GM12878 (cell line): ENCODE measurements around the gene DMRTB1.

Experiments
- CBX3 ChIP-seq: fragments of 200-600 bp; sonication (generic); IDR thresholded peaks from 2 replicates; pipeline ENCODE4 v1.6.1; 2016; ENCODE audit warnings: low read depth, borderline replicate concordance
- EP300 ChIP-seq, 2 experiments: fragments of 150-350 bp in 1 of 2; IDR thresholded peaks; 2 replicates each; pipeline ENCODE4 v1.6.1; 2011 to 2012; ENCODE audit warnings: low read depth in 2 of 2, low read length in 2 of 2, borderline replicate concordance in 1 of 2, improper control_type of control experiment in 1 of 2, inconsistent platforms in 1 of 2; ENCODE audit not compliant: control insufficient read depth in 1 of 2
- KDM1A ChIP-seq: fragments of 200-600 bp; sonication (generic); IDR thresholded peaks from 2 replicates; pipeline ENCODE4 v1.6.1; 2016; ENCODE audit warnings: borderline replicate concordance
- POLR2A ChIP-seq: IDR thresholded peaks from 2 replicates; pipeline ENCODE4 v1.6.1; 2011; ENCODE audit warnings: low read depth, mild to moderate bottlenecking, low read length
- SMAD1 ChIP-seq: fragments of 450-650 bp; IDR thresholded peaks from 2 replicates; pipeline ENCODE4 v1.6.1; 2018; ENCODE audit warnings: mild to moderate bottlenecking, low read depth; ENCODE audit not compliant: partially characterized antibody
- TF ChIP-seq, protein P1 (sequence below), 3 experiments: IDR thresholded peaks in 2 of 3; conservative IDR thresholded peaks in 1 of 3; 2 replicates each; pipeline ENCODE4 v1.5.1; 2011; ENCODE audit warnings: low read depth in 3 of 3, low read length in 3 of 3, mild to moderate bottlenecking in 3 of 3, control low read depth in 2 of 3, moderate library complexity in 2 of 3, inconsistent platforms in 1 of 3, mixed read lengths in 1 of 3; ENCODE audit not compliant: control insufficient read depth in 2 of 3, insufficient read depth in 1 of 3; ENCODE audit errors: extremely low read depth in 1 of 3

DNA sequence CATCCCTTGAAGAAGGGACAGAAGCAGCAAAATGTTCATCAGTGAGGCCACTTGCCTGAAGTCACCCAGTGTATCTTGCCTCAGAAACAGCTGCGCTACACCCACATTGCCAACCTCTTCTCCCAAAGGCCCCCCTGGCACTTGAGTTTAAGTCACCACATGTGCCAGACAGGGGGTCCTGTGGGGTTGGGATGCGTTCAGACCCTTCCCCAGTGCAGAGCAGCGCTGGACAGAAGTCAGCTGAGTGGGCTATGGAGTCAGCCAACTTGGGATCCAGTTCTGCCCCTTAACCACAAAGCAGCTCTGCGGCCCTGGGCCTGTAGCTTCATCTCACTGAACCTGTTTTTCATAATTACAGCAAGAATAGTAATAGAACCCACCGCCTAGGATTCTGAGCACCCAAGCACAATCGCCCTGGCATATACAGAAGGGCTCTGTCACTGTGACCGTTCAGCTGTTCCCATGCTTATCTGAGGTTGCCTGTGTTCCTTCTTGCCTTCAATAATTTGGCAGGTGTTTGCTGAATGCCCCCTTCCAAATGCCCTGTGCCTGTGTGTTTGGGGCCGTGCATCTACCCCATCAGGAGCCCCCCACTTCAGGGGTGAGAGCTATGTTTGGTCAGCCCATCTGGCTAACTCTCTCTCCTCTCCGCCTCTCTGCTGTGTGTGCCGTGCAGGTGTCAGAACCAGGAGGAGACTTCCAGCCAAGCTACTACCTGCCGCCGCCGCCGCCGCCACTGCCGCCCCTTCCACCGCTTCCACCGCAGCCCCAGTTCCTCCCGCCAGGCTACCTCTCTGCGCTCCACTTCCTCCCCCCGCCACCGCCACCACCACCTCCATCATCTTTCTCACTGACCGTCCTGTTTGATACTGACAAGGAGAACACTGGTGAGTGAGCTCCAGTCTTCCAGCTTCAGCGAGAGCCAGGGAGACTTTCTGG is 5.0 kb downstream of the DMRTB1 start:
- TF ChIP-seq CBX3 (no peak), SMAD1 (no peak), EP300 (IDR thresholded peaks at IDR 0.05; ENCODE audit: borderline replicate concordance in 1 of 2, control insufficient read depth in 1 of 2, low read depth in 2 of 2, low read length in 2 of 2) (no peak), POLR2A (no peak), KDM1A (no peak)
- TF ChIP-seq, protein P1, sequence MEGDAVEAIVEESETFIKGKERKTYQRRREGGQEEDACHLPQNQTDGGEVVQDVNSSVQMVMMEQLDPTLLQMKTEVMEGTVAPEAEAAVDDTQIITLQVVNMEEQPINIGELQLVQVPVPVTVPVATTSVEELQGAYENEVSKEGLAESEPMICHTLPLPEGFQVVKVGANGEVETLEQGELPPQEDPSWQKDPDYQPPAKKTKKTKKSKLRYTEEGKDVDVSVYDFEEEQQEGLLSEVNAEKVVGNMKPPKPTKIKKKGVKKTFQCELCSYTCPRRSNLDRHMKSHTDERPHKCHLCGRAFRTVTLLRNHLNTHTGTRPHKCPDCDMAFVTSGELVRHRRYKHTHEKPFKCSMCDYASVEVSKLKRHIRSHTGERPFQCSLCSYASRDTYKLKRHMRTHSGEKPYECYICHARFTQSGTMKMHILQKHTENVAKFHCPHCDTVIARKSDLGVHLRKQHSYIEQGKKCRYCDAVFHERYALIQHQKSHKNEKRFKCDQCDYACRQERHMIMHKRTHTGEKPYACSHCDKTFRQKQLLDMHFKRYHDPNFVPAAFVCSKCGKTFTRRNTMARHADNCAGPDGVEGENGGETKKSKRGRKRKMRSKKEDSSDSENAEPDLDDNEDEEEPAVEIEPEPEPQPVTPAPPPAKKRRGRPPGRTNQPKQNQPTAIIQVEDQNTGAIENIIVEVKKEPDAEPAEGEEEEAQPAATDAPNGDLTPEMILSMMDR (IDR thresholded peaks at IDR 0.05 in 2 of 3, conservative IDR thresholded peaks at IDR 0.05 in 1 of 3; ENCODE audit: control insufficient read depth in 2 of 3, extremely low read depth in 1 of 3, insufficient read depth in 1 of 3, low read depth in 3 of 3, low read length in 3 of 3), result no peak
